Keratinocyte (primary cell): Measurements from ENCODE around the gene OR10G8.

ENCODE experiments used
- EZH2 ChIP-seq: IDR thresholded peaks from one replicate; pipeline ENCODE4 v1.6.1; 2012; ENCODE audit warnings: inconsistent platforms, mild to moderate bottlenecking, low read length, moderate library complexity
- TF ChIP-seq, protein P1 (sequence below), 3 experiments: IDR thresholded peaks in 1 of 3; conservative IDR thresholded peaks in 1 of 3; optimal IDR thresholded peaks in 1 of 3; 2 replicates in 2 of 3; 3 replicates in 1 of 3; pipeline versions ENCODE3 to v1.5.1; 2011; ENCODE audit warnings: low read length in 3 of 3, mild to moderate bottlenecking in 3 of 3, moderate library complexity in 2 of 3, control low read depth in 1 of 3, inconsistent platforms in 1 of 3; ENCODE audit not compliant: insufficient read depth in 2 of 3; ENCODE audit errors: extremely low read depth in 1 of 3

DNA sequence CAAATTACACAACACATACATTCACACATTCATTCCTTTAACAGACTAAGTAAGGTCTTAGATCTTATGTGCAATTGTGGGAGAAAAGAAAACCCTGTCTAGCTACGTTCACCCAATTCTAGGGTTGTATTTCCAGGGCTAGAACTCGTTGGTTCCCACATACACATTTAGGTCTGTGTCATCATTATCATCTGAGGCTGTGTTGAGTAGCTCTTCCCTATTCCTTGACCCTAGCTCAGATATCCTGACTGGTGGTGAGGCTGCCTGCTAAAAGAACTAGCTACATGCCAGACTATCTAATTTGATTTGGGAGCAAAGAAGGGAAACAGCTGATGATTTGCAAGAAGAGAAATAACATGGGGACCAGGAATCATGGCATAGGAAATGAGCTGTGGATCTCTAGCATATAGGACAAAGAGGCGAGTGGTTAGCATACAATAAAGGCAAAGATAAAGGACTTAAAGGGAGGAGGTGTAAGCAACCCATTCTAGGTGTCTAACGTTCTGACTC is 42.1 kb downstream of the OR10G8 start:
- TF ChIP-seq, protein P1, sequence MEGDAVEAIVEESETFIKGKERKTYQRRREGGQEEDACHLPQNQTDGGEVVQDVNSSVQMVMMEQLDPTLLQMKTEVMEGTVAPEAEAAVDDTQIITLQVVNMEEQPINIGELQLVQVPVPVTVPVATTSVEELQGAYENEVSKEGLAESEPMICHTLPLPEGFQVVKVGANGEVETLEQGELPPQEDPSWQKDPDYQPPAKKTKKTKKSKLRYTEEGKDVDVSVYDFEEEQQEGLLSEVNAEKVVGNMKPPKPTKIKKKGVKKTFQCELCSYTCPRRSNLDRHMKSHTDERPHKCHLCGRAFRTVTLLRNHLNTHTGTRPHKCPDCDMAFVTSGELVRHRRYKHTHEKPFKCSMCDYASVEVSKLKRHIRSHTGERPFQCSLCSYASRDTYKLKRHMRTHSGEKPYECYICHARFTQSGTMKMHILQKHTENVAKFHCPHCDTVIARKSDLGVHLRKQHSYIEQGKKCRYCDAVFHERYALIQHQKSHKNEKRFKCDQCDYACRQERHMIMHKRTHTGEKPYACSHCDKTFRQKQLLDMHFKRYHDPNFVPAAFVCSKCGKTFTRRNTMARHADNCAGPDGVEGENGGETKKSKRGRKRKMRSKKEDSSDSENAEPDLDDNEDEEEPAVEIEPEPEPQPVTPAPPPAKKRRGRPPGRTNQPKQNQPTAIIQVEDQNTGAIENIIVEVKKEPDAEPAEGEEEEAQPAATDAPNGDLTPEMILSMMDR (optimal IDR thresholded peaks at IDR 0.05 in 1 of 3, IDR thresholded peaks at IDR 0.05 in 1 of 3, conservative IDR thresholded peaks at IDR 0.05 in 1 of 3; ENCODE audit: extremely low read depth in 1 of 3, insufficient read depth in 2 of 3, low read length in 3 of 3), result no peak
- no peak for TF ChIP-seq EZH2
